ENCODE data around the gene PLXND1.

The PLXND1 gene

DNA sequence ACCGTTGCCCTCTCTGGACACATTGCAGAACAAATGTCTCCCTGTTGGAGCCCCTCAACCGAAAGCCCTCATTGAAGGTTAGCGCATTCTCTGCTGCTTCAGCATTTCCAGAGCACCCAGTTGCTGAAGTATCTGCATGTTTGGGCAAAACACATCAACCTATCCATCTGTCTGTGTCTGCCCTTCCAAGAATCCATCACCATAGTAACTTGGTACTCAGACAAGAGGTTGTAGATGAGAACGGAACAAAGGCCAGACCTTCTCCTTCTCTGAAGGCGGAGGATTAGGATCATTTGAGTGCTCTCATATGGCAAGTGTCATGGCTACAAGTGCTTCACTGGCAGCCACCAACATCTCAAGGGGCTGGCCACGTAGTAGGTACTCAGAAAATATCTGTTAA lies 101.1 kb downstream of the PLXND1 start:
- no peak for DNase-seq (ENCODE audit: low read depth in 2 of 2)

All from stimulated activated CD8-positive, alpha-beta memory T cell treated with anti-CD3 and anti-CD28 coated beads, Interleukin-7, amount 100 ng/mL, for 1 hour (primary cell).